Measurements from ENCODE around the gene GALNT2. TPM values are rescaled to one million over a fixed set of nuclear protein-coding genes. Genes with fewer than 3 reads are reported as not detected.

GALNT2 gene
- total RNA-seq, 1 donor, result 17.2 TPM

DNA sequence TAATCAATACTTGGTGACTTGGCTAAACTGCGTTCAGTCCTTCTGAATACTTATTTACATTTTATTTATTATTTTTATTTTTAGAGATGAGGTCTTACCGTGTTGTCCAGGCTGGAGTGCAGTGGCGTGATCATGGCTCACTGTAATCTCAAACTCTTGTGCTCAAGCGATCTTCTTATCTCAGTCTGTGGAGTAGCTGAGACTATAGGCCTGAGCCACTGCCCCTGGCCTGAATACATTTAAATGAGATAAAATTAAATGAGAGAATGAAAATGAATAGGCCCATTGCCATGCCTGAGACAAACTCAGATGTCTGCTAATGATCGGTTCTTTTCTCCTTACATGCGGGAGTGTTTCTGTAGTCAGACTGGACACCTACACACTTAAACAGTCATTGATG, 86.0 kb downstream of the GALNT2 start:
- no peak overlapping the region for H3K4me3 ChIP-seq (ENCODE audit: low read length)
- no peaks in the 10 kb centered on the region for H3K27me3 ChIP-seq (ENCODE audit: insufficient read depth, low read length)
- no peaks in the 10 kb centered on the region for H3K9me3 ChIP-seq (ENCODE audit: low read depth, low read length)
- H3K4me1 ChIP-seq (ENCODE audit: insufficient read depth, low read length), result peaks cover 82% of the 10 kb centered on the region

DNA sequence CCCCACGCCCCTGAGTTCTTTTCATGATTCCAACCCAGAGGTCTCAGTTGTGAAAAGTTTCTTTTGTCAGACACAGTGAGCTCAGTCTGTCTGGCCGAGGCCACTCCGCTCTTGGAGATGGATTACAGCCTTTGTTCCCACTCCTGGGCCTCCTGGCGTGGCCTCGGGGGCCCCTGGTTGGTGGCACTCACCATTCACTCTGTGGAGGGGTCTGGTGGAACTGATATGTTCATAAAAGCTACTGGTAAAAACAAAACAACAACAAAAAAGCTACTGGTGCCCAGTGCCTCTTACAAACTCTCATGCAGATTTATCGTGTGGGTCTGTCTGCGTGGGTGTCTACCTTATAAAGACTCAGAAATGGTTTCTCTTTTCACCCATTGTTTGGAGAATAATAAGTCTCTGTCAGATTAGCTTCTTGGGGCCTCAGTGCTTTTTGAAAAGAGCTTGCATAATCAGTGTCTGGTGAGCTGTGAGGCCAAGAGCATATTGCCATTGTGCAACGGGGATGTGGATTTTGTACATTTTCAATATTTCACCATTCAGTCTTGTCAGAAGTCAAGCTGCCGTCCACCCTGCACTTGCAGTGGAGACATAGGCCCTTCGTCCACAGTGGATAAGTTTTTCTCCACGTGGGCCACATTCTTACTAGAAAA, 86.7 kb downstream of the GALNT2 start:
- peaks cover 80% of the 10 kb centered on the region for H3K4me1 ChIP-seq (ENCODE audit: insufficient read depth, low read length)
- no peak overlapping the region for H3K4me3 ChIP-seq (ENCODE audit: low read length)
- no peaks in the 10 kb centered on the region for H3K27me3 ChIP-seq (ENCODE audit: insufficient read depth, low read length)
- H3K9me3 ChIP-seq (ENCODE audit: low read depth, low read length), result no peaks in the 10 kb centered on the region

DNA sequence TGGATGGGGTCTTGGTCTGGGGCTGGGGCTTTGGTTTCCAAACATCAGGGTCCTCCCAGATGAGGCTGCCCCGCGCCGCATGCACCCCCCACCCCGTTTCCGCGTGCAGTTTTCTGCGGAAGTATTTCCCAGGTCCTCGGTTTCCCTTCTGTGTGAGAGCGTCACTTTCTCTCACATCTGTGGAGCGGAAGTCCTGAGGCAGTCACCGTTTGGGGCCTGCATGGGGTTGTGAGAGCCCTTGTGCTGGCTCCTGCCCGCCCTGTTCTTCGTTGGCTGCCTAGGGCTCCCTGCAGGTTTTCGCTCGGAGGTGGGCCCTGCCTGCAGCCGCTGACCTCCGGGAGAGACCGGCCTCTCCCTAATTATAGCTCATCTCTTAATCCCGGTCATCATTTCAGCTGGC, 88.0 kb downstream of the GALNT2 start:
- peaks cover 67% of the 10 kb centered on the region for H3K4me1 ChIP-seq (ENCODE audit: insufficient read depth, low read length)
- H3K4me3 ChIP-seq (ENCODE audit: low read length), result no peak overlapping the region
- H3K9me3 ChIP-seq (ENCODE audit: low read depth, low read length), result no peaks in the 10 kb centered on the region
- H3K27me3 ChIP-seq (ENCODE audit: insufficient read depth, low read length), result no peaks in the 10 kb centered on the region

DNA sequence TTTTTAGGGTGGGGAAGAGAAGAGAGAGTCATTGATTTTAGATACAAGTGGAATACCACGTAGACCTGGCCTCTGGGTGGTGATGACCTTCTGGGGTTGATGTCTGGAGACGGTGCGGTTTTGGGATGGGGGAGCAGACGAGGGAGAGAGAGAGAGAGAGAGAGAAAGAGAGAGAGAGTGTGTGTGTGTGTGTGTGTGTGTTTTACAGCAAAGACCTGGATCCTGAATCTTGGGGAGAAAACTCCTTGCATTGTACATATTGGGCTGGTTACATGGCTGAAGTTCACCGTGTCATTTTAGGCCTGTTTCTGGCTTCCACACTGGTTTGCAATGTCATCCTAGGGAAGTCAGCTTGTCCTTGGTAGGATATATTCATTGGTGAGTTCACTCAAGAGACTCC, 89.0 kb downstream of the GALNT2 start:
- peaks cover 63% of the 10 kb centered on the region for H3K4me1 ChIP-seq (ENCODE audit: insufficient read depth, low read length)
- no peaks in the 10 kb centered on the region for H3K9me3 ChIP-seq (ENCODE audit: low read depth, low read length)
- H3K4me3 ChIP-seq (ENCODE audit: low read length), result no peak overlapping the region
- no peaks in the 10 kb centered on the region for H3K27me3 ChIP-seq (ENCODE audit: insufficient read depth, low read length)

DNA sequence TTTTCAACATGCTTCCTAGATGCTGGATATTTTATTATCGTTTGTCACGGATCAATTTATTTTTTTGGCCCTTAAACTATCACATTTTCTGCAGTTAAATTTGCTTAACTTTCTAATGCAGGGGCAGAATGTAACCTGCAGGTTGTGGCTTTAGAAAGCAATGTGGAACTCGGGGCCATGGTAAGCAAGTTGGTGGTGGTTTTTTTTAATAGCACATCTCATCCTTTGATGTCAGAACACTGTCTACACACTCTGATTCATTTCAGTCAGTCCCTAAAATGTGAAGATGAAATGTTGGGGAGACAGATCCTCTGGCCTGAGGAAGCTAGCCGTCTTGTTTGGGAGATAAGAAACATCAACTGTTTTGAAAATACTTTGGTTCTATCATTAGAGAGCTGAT, 89.5 kb downstream of the GALNT2 start:
- Histone ChIP-seq H3K27me3 (ENCODE audit: insufficient read depth, low read length) (no peaks in the 10 kb centered on the region), H3K4me3 (ENCODE audit: low read length) (no peak overlapping the region), H3K4me1 (ENCODE audit: insufficient read depth, low read length) (peaks cover 64% of the 10 kb centered on the region), H3K9me3 (ENCODE audit: low read depth, low read length) (no peaks in the 10 kb centered on the region)

DNA sequence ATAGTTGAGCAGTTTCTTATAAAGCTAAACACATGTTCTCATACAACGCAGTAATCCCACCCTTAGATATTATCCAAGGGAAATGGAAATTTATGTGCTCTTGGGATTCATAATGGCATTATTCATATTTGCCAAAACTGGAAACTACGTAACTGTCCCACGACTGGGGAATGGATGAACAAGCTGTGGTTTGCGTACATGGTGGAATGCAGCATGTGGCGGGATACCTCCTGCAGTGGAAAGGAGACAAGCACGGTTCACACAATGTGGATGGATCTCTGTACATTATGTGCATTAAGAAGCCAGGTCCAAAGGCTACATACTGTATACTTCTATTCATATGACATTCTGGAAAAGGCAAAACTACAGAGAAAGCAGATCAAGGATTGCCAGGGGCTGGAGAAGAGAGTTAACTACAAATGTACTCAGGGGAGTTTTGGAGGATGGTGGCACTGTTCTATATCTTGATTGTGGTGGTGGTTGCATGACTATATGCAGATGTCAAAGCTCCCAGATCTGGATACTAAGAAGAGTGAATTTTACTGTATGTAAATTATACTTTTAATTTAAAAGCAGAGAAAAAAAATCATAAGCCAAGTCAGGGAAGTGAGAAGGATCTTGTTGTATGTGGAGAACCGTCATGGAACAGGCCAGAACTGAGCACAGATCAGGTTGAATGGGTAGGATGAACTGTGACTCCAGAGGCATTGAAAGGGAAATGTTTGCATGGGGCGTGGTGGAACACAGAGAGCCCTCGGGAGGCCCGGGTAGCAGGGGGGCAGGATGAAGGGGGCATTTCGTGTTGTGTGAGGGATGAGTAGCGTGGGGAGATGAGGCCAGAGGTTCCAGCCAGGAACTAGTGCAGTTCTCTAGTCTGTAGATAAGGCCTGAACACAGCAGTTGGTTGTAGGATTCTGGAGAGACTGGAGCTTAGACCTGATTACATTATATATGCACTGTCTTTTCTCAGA, 90.7 kb downstream of the GALNT2 start:
- no peaks in the 10 kb centered on the region for H3K9me3 ChIP-seq (ENCODE audit: low read depth, low read length)
- H3K4me3 ChIP-seq (ENCODE audit: low read length), result no peak overlapping the region
- peaks cover 55% of the 10 kb centered on the region for H3K4me1 ChIP-seq (ENCODE audit: insufficient read depth, low read length)
- H3K27me3 ChIP-seq (ENCODE audit: insufficient read depth, low read length), result no peaks in the 10 kb centered on the region

DNA sequence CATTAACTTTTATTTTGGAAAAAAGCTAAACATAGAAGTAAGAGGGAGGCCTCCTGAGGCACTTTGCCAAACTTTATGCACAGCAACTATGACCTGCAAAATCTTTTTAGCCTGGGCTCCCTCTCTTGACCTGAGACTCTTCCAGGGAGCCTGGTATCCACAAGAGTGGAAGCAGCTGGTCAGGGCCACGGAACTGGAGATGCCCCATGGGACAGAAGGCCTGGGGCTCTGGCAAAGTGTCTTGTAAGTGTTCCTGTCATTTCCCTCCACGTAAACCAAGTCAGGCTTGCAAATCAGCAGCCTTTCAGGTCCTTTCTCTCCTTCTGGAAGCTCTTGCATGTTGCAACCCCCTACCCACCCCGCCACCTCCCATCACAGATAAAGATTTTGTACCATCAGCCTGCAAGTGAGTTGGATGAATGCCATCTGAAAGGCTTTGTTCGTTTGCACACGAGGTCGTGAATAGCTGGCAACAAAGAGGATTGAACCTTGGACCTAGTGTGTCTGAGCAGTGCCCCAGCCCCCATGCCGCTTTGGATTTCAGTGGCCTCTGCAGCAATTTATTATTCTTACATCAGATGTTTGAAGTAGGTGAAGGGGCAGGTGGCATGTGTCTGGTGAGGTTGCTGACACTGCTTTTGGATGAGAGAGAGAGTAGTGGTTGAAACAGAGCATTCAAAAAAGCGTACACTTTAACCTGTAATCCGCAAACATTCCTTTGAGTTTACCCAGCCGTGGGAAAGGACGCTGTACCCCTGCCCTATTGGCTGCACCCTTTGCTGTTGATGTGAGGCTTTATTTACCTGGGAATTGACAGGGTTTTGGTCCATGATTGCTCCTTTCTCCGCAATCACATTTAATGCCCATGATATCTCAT, 91.6 kb downstream of the GALNT2 start:
- Histone ChIP-seq H3K9me3 (ENCODE audit: low read depth, low read length) (no peaks in the 10 kb centered on the region), H3K4me1 (ENCODE audit: insufficient read depth, low read length) (peaks cover 46% of the 10 kb centered on the region), H3K27me3 (ENCODE audit: insufficient read depth, low read length) (no peaks in the 10 kb centered on the region), H3K4me3 (ENCODE audit: low read length) (no peak overlapping the region)

DNA sequence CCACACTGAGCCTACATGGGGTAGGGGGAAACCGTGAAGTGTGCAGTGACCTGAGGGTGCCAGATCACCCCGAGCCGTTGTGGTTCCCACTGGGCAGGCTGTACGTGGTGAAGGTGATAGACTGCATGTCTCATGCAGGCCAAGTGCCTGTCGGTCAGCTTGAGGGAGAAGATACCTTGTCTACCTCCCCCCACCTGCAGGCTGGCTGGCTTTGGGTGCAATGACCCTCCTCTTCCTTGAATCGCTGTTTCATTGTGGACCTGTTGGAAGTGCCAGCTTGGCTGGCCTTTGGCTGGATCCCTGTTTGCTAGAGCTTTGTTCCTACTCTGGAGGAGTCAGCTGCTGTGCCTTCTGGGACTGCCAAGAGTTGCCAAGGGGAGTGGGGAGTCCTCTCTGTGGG, 92.5 kb downstream of the GALNT2 start:
- H3K9me3 ChIP-seq (ENCODE audit: low read depth, low read length), result no peaks in the 10 kb centered on the region
- no peaks in the 10 kb centered on the region for H3K27me3 ChIP-seq (ENCODE audit: insufficient read depth, low read length)
- H3K4me3 ChIP-seq (ENCODE audit: low read length), result no peak overlapping the region
- peaks cover 36% of the 10 kb centered on the region for H3K4me1 ChIP-seq (ENCODE audit: insufficient read depth, low read length)

DNA sequence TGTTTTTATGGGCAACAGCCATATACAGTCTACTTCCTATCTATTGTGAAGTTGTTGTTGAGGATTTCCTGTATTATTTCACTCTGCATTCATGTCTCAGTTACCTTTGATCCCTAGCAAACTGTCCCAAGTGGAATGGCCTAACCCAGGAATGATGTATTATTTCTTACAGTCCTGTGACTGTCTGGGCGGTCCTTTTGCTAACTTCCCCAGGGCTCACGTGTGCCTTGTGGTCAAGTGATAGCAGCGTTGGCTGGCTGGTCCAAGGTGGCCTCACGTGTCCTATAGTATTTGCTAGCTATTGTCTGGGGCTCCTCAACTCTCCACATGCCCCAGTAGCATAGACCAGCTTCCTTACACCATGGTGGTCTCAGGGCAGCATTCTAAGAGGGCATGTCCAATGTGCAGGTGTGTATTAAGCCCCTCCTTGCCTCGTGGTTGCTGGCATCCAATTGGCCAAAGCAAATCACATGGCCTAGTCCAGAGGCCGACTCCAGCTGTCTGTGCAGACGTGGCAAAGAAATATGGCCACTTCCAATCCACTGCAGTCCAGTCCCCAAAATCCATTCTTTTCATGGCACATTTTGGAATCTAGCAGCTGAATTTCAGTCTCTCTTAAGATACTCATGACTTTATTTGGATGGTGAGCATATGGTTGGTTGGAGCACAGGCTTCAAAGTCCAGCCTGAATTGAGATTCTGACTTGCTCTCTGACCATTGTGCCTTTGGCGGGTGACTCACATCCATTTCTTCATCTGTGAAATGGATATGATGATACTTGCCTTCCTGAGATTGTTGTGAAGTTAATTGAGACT, 94.1 kb downstream of the GALNT2 start:
- Histone ChIP-seq H3K4me3 (ENCODE audit: low read length) (no peak overlapping the region), H3K9me3 (ENCODE audit: low read depth, low read length) (no peaks in the 10 kb centered on the region)

DNA sequence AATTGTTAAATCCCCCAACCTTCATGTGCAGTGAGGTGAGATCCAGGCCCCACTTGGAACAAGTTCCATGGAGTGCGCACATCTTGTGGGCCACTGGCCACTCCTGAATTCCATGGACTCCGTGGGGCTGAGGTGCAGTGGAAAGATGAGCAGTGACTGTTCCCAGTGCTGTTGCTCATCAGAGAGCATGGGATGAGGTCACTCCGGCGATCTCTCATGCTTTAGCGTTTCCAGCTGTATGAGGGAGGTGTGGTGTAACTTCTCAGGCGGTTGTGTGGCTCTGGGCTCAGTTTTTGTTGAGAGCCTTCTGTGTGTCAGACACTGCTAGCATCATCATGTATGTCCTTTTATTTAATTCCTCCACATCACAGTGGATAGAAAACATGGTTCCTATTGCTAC, 96.2 kb downstream of the GALNT2 start:
- no peak overlapping the region for H3K4me3 ChIP-seq (ENCODE audit: low read length)
- H3K27me3 ChIP-seq (ENCODE audit: insufficient read depth, low read length), result no peaks in the 10 kb centered on the region
- no peaks in the 10 kb centered on the region for H3K9me3 ChIP-seq (ENCODE audit: low read depth, low read length)
- peaks cover 13% of the 10 kb centered on the region for H3K4me1 ChIP-seq (ENCODE audit: insufficient read depth, low read length)

More for the DNA sequence above, 94.1 kb downstream of the GALNT2 start:
- no peaks in the 10 kb centered on the region for H3K27me3 ChIP-seq (ENCODE audit: insufficient read depth, low read length)
- peaks cover 21% of the 10 kb centered on the region for H3K4me1 ChIP-seq (ENCODE audit: insufficient read depth, low read length)

DNA sequence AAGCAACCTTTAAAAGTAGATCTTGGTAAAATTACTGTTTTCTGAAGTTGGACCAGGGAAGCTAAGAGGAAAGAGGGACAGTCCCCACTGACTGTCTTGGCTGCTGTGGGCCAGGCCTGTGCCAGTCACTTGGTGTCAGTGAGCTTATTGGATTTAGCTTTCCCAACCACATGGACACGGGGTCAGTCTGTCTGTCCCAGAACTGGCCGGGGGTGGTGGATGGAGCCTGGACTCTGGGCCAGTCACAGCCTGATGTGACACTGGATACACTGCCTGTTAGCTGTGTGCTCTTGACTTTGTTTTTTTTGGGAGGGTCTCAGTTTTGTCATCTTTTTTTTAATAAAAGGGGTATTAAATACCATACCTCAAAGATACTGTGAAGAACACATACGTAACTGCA, 96.7 kb downstream of the GALNT2 start:
- H3K27me3 ChIP-seq (ENCODE audit: insufficient read depth, low read length), result no peaks in the 10 kb centered on the region
- H3K9me3 ChIP-seq (ENCODE audit: low read depth, low read length), result no peaks in the 10 kb centered on the region
- peaks cover 10% of the 10 kb centered on the region for H3K4me1 ChIP-seq (ENCODE audit: insufficient read depth, low read length)
- H3K4me3 ChIP-seq (ENCODE audit: low read length), result no peak overlapping the region

DNA sequence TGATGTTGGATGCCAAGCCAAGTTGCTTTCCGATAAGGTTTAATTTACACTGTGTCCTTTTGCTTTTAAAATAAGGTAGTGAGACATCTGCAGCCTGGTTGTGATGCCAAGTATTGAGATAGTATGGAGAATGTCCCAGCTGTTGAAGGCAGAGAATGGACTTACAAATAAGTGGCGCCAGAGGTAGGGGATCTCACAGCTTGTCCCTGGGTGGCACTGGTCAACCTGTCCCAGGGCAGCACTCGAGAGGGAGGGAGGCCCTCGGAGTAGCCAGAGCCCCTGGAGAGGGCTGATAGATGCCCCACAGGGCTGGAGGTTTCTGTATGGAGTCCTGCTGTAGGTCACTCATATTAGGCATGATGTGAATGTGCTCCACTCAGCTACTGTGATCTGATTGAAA, 98.5 kb downstream of the GALNT2 start:
- H3K4me3 ChIP-seq (ENCODE audit: low read length), result no peak overlapping the region
- peaks cover 25% of the 10 kb centered on the region for H3K4me1 ChIP-seq (ENCODE audit: insufficient read depth, low read length)
- no peaks in the 10 kb centered on the region for H3K27me3 ChIP-seq (ENCODE audit: insufficient read depth, low read length)
- no peaks in the 10 kb centered on the region for H3K9me3 ChIP-seq (ENCODE audit: low read depth, low read length)

DNA sequence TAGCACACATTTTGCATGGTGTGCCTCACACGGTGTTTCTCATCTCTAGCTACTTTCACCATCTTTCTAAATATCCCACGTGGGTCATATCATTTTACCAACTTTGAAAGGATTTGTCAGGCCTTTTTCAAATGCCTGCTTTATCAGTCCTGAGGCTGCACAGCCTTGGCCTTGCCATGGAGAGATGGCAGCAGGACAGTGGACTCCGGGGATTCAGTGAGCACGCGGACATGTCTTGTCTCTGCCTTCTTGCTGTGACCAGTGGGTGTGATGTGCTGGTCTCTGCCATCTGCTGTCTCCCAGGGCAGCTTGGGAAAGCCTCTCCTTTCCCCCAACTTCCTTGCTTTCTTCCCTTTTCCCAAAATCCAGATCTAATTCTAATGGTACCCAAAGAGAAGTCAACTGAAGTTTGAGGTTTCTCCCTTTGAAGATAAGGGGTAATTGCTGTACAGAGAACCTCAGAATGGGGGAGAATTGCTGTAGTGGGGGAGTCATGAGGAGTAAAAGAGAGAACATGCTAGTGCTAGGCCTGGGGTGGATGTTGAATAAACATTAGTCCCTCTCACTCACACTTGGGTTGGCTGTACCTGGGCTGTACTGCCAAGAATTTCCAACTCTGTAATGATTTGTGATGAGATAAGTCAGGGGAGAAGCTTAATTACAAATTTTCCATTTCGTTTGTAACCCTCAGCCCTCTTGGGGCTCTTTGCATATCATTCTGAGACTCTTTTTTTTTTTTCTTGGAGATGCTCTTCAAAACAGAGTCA, 99.5 kb downstream of the GALNT2 start:
- Histone ChIP-seq H3K4me3 (ENCODE audit: low read length) (no peak overlapping the region), H3K4me1 (ENCODE audit: insufficient read depth, low read length) (peaks cover 21% of the 10 kb centered on the region), H3K9me3 (ENCODE audit: low read depth, low read length) (no peaks in the 10 kb centered on the region), H3K27me3 (ENCODE audit: insufficient read depth, low read length) (no peaks in the 10 kb centered on the region)

DNA sequence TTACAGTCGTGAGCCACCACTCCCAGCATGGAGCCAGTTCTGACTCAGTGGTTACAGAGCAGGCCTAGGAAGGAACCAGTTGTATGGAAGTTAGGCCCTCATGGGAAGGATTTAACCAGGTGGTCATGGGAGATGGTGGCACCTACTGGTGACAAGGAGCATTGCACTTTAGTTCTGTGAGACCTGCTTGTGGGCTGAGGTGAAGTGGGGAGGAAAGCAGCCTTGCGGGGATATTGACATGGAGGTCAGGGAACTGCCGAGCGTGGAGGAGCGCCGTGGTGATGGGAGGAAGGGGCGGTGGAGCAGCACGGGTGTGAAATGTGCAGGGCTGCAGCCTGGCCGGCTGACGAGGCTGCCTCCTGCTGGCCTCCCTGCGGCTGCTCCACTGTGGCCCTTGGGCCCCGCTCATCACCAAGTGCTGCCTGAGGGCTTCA, 100.4 kb downstream of the GALNT2 start:
- Histone ChIP-seq H3K4me1 (ENCODE audit: insufficient read depth, low read length) (peaks cover 20% of the 10 kb centered on the region), H3K9me3 (ENCODE audit: low read depth, low read length) (no peaks in the 10 kb centered on the region), H3K27me3 (ENCODE audit: insufficient read depth, low read length) (no peaks in the 10 kb centered on the region), H3K4me3 (ENCODE audit: low read length) (no peak overlapping the region)

Data from mononuclear cell (primary cell).